ENCODE measurements around the gene KDF1. TPM values are rescaled to one million over a fixed set of nuclear protein-coding genes. Genes with fewer than 3 reads are reported as not detected.
A peak's percentile ranks its signal among the peaks of the same experiment; 100 is the strongest.

KDF1 gene
- total and polyA plus RNA-seq, 2 donors (not counting 1 experiment from before 2014, with no cell fraction given), result not detected

GRCh38 chr1:26907071-26907917, 53.0 kb downstream of the KDF1 start:
- Histone ChIP-seq H2AFZ (ENCODE audit: low read length) (no peak overlapping the region), H3K4me3 (replicated peaks in 1 of 4; ENCODE audit: control extremely low read depth in 1 of 4, insufficient read depth in 1 of 4, low read depth in 3 of 4, low read length in 4 of 4) (no peak overlapping the region), H3K27ac (ENCODE audit: insufficient read depth, low read length) (no peak overlapping the region), H3K9ac (ENCODE audit: insufficient read depth, low read length) (no peak overlapping the region), H4K20me1 (ENCODE audit: control insufficient read depth, extremely low read depth, insufficient read depth, low read length) (no peaks in the 10 kb centered on the region), H3K9me3 (ENCODE audit: control insufficient read depth, insufficient read depth, low read depth, low read length) (no peaks in the 10 kb centered on the region), H3K36me3 (ENCODE audit: control insufficient read depth, insufficient read depth, low read length) (no peaks in the 10 kb centered on the region), H3K27me3 (ENCODE audit: control insufficient read depth, insufficient read depth, low read length) (peaks cover 3% of the 10 kb centered on the region), H3K4me2 (ENCODE audit: extremely low read depth, insufficient read depth, low read length) (no peak overlapping the region), H3K79me2 (ENCODE audit: control insufficient read depth, insufficient read depth, low read length) (no peaks in the 10 kb centered on the region), H3K4me1 (ENCODE audit: control insufficient read depth, extremely low read depth, insufficient read depth, low read length) (no peaks in the 10 kb centered on the region)
- peak; percentile 64 to 95 for DNase-seq (ENCODE audit: low read depth in 2 of 2)
- TF ChIP-seq CTCF (conservative IDR thresholded peaks at IDR 0.05 in 1 of 2, IDR thresholded peaks at IDR 0.05 in 1 of 2; ENCODE audit: low read depth in 1 of 2, low read length in 2 of 2) (no peak), EZH2 (IDR thresholded peaks at IDR 0.05; ENCODE audit: low read length, missing control alignments) (no peak)

- Histone ChIP-seq H2AFZ (ENCODE audit: low read length) (peak overlapping the region; percentile 77), H3K9ac (ENCODE audit: insufficient read depth, low read length) (peak overlapping the region; percentile 88), H3K27ac (ENCODE audit: insufficient read depth, low read length) (peak overlapping the region; percentile 84), H3K9me3 (ENCODE audit: control insufficient read depth, insufficient read depth, low read depth, low read length) (no peaks in the 10 kb centered on the region), H3K36me3 (ENCODE audit: control insufficient read depth, insufficient read depth, low read length) (peaks cover 2% of the 10 kb centered on the region), H3K4me1 (ENCODE audit: control insufficient read depth, extremely low read depth, insufficient read depth, low read length) (peaks cover 6% of the 10 kb centered on the region), H4K20me1 (ENCODE audit: control insufficient read depth, extremely low read depth, insufficient read depth, low read length) (no peaks in the 10 kb centered on the region), H3K79me2 (ENCODE audit: control insufficient read depth, insufficient read depth, low read length) (peaks cover 20% of the 10 kb centered on the region), H3K27me3 (ENCODE audit: control insufficient read depth, insufficient read depth, low read length) (no peaks in the 10 kb centered on the region), H3K4me2 (ENCODE audit: extremely low read depth, insufficient read depth, low read length) (peak overlapping the region; percentile 60), H3K4me3 (replicated peaks in 1 of 4; ENCODE audit: control extremely low read depth in 1 of 4, insufficient read depth in 1 of 4, low read depth in 3 of 4, low read length in 4 of 4) (peak overlapping the region; percentile 89 to 99 (median 94))
- DNase-seq (ENCODE audit: low read depth in 2 of 2), result no peak
- TF ChIP-seq CTCF (conservative IDR thresholded peaks at IDR 0.05 in 1 of 2, IDR thresholded peaks at IDR 0.05 in 1 of 2; ENCODE audit: low read depth in 1 of 2, low read length in 2 of 2), result no peak
- TF ChIP-seq EZH2 (IDR thresholded peaks at IDR 0.05; ENCODE audit: low read length, missing control alignments), result no peak
These were observed 59.3 kb downstream of the KDF1 start for GRCh38 chr1:26900815-26901511.

Data from fibroblast of lung (primary cell).